B cell (primary cell): Measurements from ENCODE around the gene FAXC. TPM values are rescaled to one million over a fixed set of nuclear protein-coding genes. Genes with fewer than 3 reads are reported as not detected.
"Not testable (repeated sequence)": the region's sequence is repeated elsewhere in the genome, so short reads cannot be mapped to it uniquely, and the experiment has no call there.

Source experiments
- ATAC-seq: fragments of 200-7000 bp; cut with Tn5 transposase; one replicate; pipeline ENCODE4 v1.10.0; 2021; ENCODE audit warnings: low read depth, mild to moderate bottlenecking, moderate number of reproducible peaks, moderate library complexity
- CTCF ChIA-PET: fragments of 350-600 bp; sonication (Branson Sonifier 250); formaldehyde crosslinking; loops from one replicate; lab custom pipeline; 2021; ENCODE audit warnings: antibody characterized with exemption, inconsistent platforms; lab: Charles Lee
- POLR2A ChIA-PET: fragments of 350-600 bp; sonication (Branson Sonifier 250); formaldehyde crosslinking; loops from one replicate; lab custom pipeline; 2021; ENCODE audit warnings: antibody characterized with exemption; lab: Charles Lee
- DNase-seq: peaks from one replicate; pipeline ENCODE4 v3.0.0; 2013
- H2AFZ ChIP-seq: 2 replicates; pipeline ENCODE4 v1.6.1; 2012; ENCODE audit warnings: mild to moderate bottlenecking, low read depth, low read length; ENCODE audit not compliant: insufficient read depth, poor library complexity, severe bottlenecking
- H3K27ac ChIP-seq, 2 donors: 1 replicate in 1 of 2; 2 replicates in 1 of 2; pipeline ENCODE4 v1.5.1; 2012 to 2013; ENCODE audit warnings: low read length in 2 of 2, mild to moderate bottlenecking in 2 of 2, moderate library complexity in 1 of 2
- H3K27me3 ChIP-seq, 4 experiments: fragments of 200-600 bp in 1 of 4; sonication (generic) in 1 of 4; replicated peaks in 1 of 4; 1 replicate in 2 of 4; 2 replicates in 2 of 4; pipeline versions ENCODE4 v1.6.1 to v1.7.0; 2013 to 2016; ENCODE audit warnings: low read length in 3 of 4, mild to moderate bottlenecking in 2 of 4, mixed read lengths in 1 of 4, moderate library complexity in 1 of 4; ENCODE audit not compliant: insufficient read depth in 4 of 4, control insufficient read depth in 3 of 4; ENCODE audit errors: control extremely low read depth in 1 of 4
- H3K36me3 ChIP-seq, 2 experiments: replicated peaks in 1 of 2; 1 replicate in 1 of 2; 2 replicates in 1 of 2; pipeline versions ENCODE4 v1.6.1 to v1.7.1; 2013; ENCODE audit warnings: low read length in 1 of 2; ENCODE audit not compliant: insufficient read depth in 2 of 2, control insufficient read depth in 1 of 2; ENCODE audit errors: control extremely low read depth in 1 of 2, extremely low read depth in 1 of 2
- H3K4me1 ChIP-seq, 2 donors: fragments of 200-600 bp in 1 of 2; sonication (generic) in 1 of 2; 1 replicate in 1 of 2; 2 replicates in 1 of 2; pipeline versions ENCODE4 v1.5.1 to v1.6.1; 2013 to 2017; ENCODE audit warnings: low read length in 2 of 2; ENCODE audit not compliant: control insufficient read depth in 2 of 2, insufficient read depth in 2 of 2
- H3K4me2 ChIP-seq: replicated peaks from 2 replicates; pipeline ENCODE3; 2012; ENCODE audit warnings: mild to moderate bottlenecking, low read depth, low read length; ENCODE audit not compliant: poor library complexity, severe bottlenecking
- H3K4me3 ChIP-seq, 5 experiments: fragments of 200-600 bp in 1 of 5; sonication (generic) in 1 of 5; 1 replicate in 3 of 5; 2 replicates in 2 of 5; pipeline versions ENCODE4 v1.5.1 to v1.7.0; 2011 to 2016; ENCODE audit warnings: low read length in 4 of 5, mild to moderate bottlenecking in 4 of 5, low read depth in 2 of 5, control low read depth in 1 of 5, moderate library complexity in 1 of 5; ENCODE audit not compliant: insufficient read depth in 1 of 5; ENCODE audit errors: control extremely low read depth in 1 of 5, extremely low read depth in 1 of 5
- H3K79me2 ChIP-seq: fragments of 200-600 bp; sonication (generic); one replicate; pipeline ENCODE4 v1.6.0; 2016; ENCODE audit warnings: low read length; ENCODE audit not compliant: control insufficient read depth, insufficient read depth
- H3K9ac ChIP-seq: fragments of 200-600 bp; sonication (generic); 2 replicates; pipeline ENCODE4 v1.6.1; 2017; ENCODE audit warnings: mild to moderate bottlenecking, low read length, moderate library complexity
- H3K9me3 ChIP-seq, 3 donors: one replicate each; pipeline versions ENCODE4 v1.6.1 to v1.7.1; 2013; ENCODE audit warnings: low read length in 2 of 3; ENCODE audit not compliant: control insufficient read depth in 2 of 3, insufficient read depth in 1 of 3; ENCODE audit errors: control extremely low read depth in 1 of 3
- H4K20me1 ChIP-seq: 2 replicates; pipeline ENCODE4 v1.6.0; 2012; ENCODE audit warnings: mild to moderate bottlenecking, low read length; ENCODE audit not compliant: insufficient read depth, control insufficient read depth, poor library complexity, severe bottlenecking
- H3K27ac Mint-ChIP-seq: one replicate; pipeline ENCODE4 v1.8.0; 2021; ENCODE audit warnings: mixed read lengths
- H3K27me3 Mint-ChIP-seq: one replicate; pipeline ENCODE4 v1.8.0; 2021; ENCODE audit warnings: mixed read lengths
- H3K4me1 Mint-ChIP-seq: one replicate; pipeline ENCODE4 v1.8.0; 2021; ENCODE audit warnings: mixed read lengths
- H3K4me3 Mint-ChIP-seq: one replicate; pipeline ENCODE4 v1.8.0; 2021; ENCODE audit warnings: mixed read lengths
- H3K9me3 Mint-ChIP-seq: one replicate; pipeline ENCODE4 v1.8.0; 2022; ENCODE audit warnings: mixed read lengths; ENCODE audit not compliant: insufficient read depth
- EZH2 ChIP-seq: IDR thresholded peaks from 2 replicates; pipeline ENCODE4 v1.6.1; 2012; ENCODE audit warnings: borderline replicate concordance, low read depth, mild to moderate bottlenecking, moderate library complexity, low read length; ENCODE audit not compliant: insufficient read depth, poor library complexity, severe bottlenecking
- WGBS: methylation state at CpG from one replicate; pipeline ENCODE4 v1.1.5; 2013; ENCODE audit warnings: missing lambda C conversion rate; ENCODE audit not compliant: insufficient coverage; 5-methylcytosine and 5-hydroxymethylcytosine counted together
- intact Hi-C: fragments of 100-400 bp; cut with micrococcal nuclease; formaldehyde crosslinking; loops from one replicate; pipeline ENCODE4 v1.10.0; 2022
- polyA plus RNA-seq: library from polyadenylated mRNA; depleted of rRNA; stranded (reverse); fragments of >200 nt; gene quantifications from 2 replicates; pipeline ENCODE4 v1.2.3, GENCODE V29; 2012
- total RNA-seq, 2 donors: library from RNA; stranded (reverse); fragments of 120-200 nt in 1 of 2; gene quantifications; 1 replicate in 1 of 2; 2 replicates in 1 of 2; pipeline versions ENCODE4 v1.2.3 to v1.2.4, GENCODE V29; 2013 to 2022
- TF ChIP-seq, protein P1 (sequence below): fragments of 200-600 bp; IDR thresholded peaks from one replicate; pipeline ENCODE4 v1.8.0; 2022; ENCODE audit warnings: antibody characterized with exemption, mild to moderate bottlenecking

Gene FAXC
- total and polyA plus RNA-seq, 2 donors (not counting 1 experiment from before 2014, with no cell fraction given), result not detected

DNA sequence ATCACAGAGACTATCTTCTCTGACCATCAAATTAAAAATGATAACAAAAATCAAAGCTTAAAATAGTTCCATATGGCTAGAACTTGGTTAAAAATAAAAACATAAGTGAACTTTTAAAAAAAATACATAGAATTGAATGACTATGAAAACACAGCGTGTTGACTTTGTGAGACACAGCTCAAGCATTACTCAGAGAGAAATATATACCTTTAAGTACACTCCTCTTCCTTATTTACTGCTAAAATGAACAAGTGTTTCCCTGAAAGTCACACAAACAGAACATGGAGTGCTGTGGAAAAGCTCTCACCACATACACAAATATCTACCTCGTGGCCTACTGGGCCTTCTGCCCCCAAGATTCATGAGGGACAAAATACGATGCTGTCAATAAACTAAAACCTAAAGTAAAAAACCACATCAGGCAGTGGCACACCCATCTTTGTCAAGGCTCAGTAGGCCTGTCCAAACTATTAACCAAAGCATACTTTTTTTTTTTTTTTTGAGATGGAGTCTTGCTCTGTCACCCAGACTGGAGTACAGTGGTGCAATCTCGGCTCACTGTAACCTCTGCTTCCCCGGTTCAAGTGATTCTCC, 7.5 kb downstream of the FAXC start:
- Histone ChIP-seq H3K4me2 (no peak overlapping the region), H3K36me3 (no peaks in the 10 kb centered on the region), H3K9ac (no peak overlapping the region), H3K9me3 (no peaks in the 10 kb centered on the region), H4K20me1 (no peaks in the 10 kb centered on the region), H3K27me3 (peaks cover 0 to 15% (median 8%) of the 10 kb centered on the region in 4 experiments), H2AFZ (no peak overlapping the region), H3K79me2 (no peaks in the 10 kb centered on the region), H3K4me3 (no peak overlapping the region), H3K4me1 (no peaks in the 10 kb centered on the region), H3K27ac (no peak overlapping the region)
- TF ChIP-seq EZH2, result no peak
- TF ChIP-seq, protein P1, sequence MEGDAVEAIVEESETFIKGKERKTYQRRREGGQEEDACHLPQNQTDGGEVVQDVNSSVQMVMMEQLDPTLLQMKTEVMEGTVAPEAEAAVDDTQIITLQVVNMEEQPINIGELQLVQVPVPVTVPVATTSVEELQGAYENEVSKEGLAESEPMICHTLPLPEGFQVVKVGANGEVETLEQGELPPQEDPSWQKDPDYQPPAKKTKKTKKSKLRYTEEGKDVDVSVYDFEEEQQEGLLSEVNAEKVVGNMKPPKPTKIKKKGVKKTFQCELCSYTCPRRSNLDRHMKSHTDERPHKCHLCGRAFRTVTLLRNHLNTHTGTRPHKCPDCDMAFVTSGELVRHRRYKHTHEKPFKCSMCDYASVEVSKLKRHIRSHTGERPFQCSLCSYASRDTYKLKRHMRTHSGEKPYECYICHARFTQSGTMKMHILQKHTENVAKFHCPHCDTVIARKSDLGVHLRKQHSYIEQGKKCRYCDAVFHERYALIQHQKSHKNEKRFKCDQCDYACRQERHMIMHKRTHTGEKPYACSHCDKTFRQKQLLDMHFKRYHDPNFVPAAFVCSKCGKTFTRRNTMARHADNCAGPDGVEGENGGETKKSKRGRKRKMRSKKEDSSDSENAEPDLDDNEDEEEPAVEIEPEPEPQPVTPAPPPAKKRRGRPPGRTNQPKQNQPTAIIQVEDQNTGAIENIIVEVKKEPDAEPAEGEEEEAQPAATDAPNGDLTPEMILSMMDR, result no peak
- DNase-seq (no peak), ATAC-seq (no peak)
- Mint-ChIP-seq H3K4me3 (no peak overlapping the region), H3K27me3 (peaks cover 41% of the 10 kb centered on the region), H3K27ac (no peak overlapping the region), H3K4me1 (peaks cover 4% of the 10 kb centered on the region), H3K9me3 (no peaks in the 10 kb centered on the region)
- WGBS, result 68% methylated on average over 4 of the region's 5 CpGs
- intact Hi-C loops, result no loop called here
- ChIA-PET POLR2A (no interaction called here), CTCF (interaction anchor here (0.7 to 0.8 kb wide), 2 partner anchors 11 to 16 kb away, joined by 3 read pairs; no protein-coding TSS in a partner anchor)

DNA sequence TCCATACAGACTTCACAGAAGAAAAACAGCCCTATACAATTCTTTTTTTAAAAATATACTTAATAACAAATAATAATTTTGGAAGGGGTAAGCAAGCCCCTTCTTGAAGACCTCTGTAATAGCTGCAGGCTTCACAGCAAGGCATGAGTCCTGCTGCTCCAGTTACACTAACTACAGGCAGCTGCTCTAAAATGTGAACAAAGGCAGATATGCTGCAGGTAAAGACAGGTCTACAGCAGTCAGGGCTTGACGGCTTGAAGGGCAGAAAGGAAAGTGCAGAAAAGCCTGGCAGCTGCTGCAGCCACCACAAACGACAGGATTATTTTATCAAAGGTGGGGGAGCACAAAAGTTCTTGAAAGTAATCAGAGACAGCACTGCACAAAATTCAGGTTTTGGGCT, 11.3 kb downstream of the FAXC start:
- H3K4me3 Mint-ChIP-seq, result no peak overlapping the region
- Histone ChIP-seq H4K20me1 (no peaks in the 10 kb centered on the region), H3K9me3 (no peaks in the 10 kb centered on the region), H2AFZ (no peak overlapping the region), H3K36me3 (no peaks in the 10 kb centered on the region), H3K27me3 (peaks cover 0 to 15% (median 7%) of the 10 kb centered on the region in 4 experiments), H3K4me2 (no peak overlapping the region), H3K79me2 (no peaks in the 10 kb centered on the region), H3K27ac (no peak overlapping the region), H3K4me3 (no peak overlapping the region), H3K9ac (no peak overlapping the region), H3K4me1 (no peaks in the 10 kb centered on the region)
- peaks cover 8% of the 10 kb centered on the region for H3K4me1 Mint-ChIP-seq
- peaks cover 23% of the 10 kb centered on the region for H3K27me3 Mint-ChIP-seq
- TF ChIP-seq, protein P1, result no peak
- TF ChIP-seq EZH2, result no peak
- POLR2A ChIA-PET, result no interaction called here
- ATAC-seq, result no peak
- intact Hi-C loops, result no loop called here
- H3K9me3 Mint-ChIP-seq, result no peaks in the 10 kb centered on the region
- no peak for DNase-seq
- WGBS, result 79% methylated on average over 2 of the region's 2 CpGs
- H3K27ac Mint-ChIP-seq, result no peak overlapping the region
- CTCF ChIA-PET, result interaction anchor here (1.0 kb wide), 1 partner anchor 11 kb away, joined by 3 read pairs; no protein-coding TSS in a partner anchor

DNA sequence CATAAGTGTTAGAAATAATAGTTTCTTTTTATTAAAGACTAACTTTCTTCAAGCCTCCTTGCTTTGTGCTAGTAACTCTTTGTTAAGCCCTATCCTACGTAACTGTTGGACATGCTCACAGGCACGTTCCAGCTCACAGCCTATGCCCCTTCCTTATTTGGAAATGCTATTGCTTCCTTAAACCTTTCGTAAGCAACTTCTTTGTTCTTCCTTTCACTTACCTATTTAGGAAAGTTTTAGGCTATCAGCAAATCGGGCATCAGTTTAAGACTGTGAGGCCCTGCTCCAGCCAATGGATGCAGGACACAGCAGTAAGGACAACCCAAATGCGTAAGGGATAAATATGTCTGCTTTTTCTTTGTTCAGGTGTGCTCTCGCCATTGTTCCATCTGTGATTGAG, 14.2 kb downstream of the FAXC start:
- H3K9ac ChIP-seq, H3K4me3 Mint-ChIP-seq, H4K20me1 ChIP-seq, H3K9me3 ChIP-seq, H3K4me2 ChIP-seq, intact Hi-C loops, H3K36me3 ChIP-seq, H3K4me3 ChIP-seq, H3K27ac ChIP-seq, POLR2A ChIA-PET, H3K4me1 ChIP-seq, DNase-seq, H2AFZ ChIP-seq, H3K4me1 Mint-ChIP-seq, H3K27ac Mint-ChIP-seq, ATAC-seq, H3K79me2 ChIP-seq, H3K9me3 Mint-ChIP-seq, CTCF ChIA-PET: not testable (repeated sequence)
- peaks cover 0 to 15% (median 7%) of the 10 kb centered on the region in 4 experiments for H3K27me3 ChIP-seq
- WGBS, result 73% methylated on average over 6 of the region's 6 CpGs
- H3K27me3 Mint-ChIP-seq, result peaks cover 16% of the 10 kb centered on the region
